Endodermal cell (in vitro differentiated cells): ENCODE results near the gene KLHDC3. TPM values are rescaled to one million over a fixed set of nuclear protein-coding genes. Genes with fewer than 3 reads are reported as not detected.
"Not testable (repeated sequence)": the region's sequence is repeated elsewhere in the genome, so short reads cannot be mapped to it uniquely, and the experiment has no call there.

Experiments used
- DNase-seq: peaks from one replicate; pipeline ENCODE4 v3.0.0-alpha.2; 2017
- H3K27ac ChIP-seq: 2 replicates; pipeline ENCODE4 v1.5.1; 2013; ENCODE audit warnings: mild to moderate bottlenecking, low read depth, low read length, moderate library complexity
- H3K27me3 ChIP-seq: 2 replicates; pipeline ENCODE4 v1.6.1; 2013; ENCODE audit warnings: mild to moderate bottlenecking, low read length, moderate library complexity; ENCODE audit not compliant: insufficient read depth, control insufficient read depth, poor library complexity, severe bottlenecking
- H3K36me3 ChIP-seq: 2 replicates; pipeline ENCODE4 v1.7.0; 2013; ENCODE audit warnings: mild to moderate bottlenecking, low read length, moderate library complexity; ENCODE audit not compliant: control insufficient read depth, insufficient read depth
- H3K4me1 ChIP-seq: one replicate; pipeline ENCODE4 v1.7.0; 2013; ENCODE audit warnings: low read length; ENCODE audit not compliant: control insufficient read depth, insufficient read depth
- H3K4me3 ChIP-seq: 2 replicates; pipeline ENCODE4 v1.5.1; 2013; ENCODE audit warnings: mild to moderate bottlenecking, low read length, moderate library complexity
- H3K9ac ChIP-seq: 2 replicates; pipeline ENCODE4 v1.6.1; 2013; ENCODE audit warnings: mild to moderate bottlenecking, low read length, moderate library complexity; ENCODE audit not compliant: poor library complexity, severe bottlenecking; ENCODE audit errors: extremely low read depth
- H3K9me3 ChIP-seq: 2 replicates; pipeline ENCODE4 v1.6.1; 2013; ENCODE audit warnings: mild to moderate bottlenecking, low read length, moderate library complexity; ENCODE audit not compliant: control insufficient read depth
- H3K27ac Mint-ChIP-seq: 2 replicates; pipeline ENCODE4 v1.8.0; 2020; ENCODE audit warnings: mixed read lengths
- H3K27me3 Mint-ChIP-seq: 2 replicates; pipeline ENCODE4 v1.8.0; 2021; ENCODE audit warnings: mild to moderate bottlenecking, mixed read lengths; ENCODE audit not compliant: insufficient read depth
- H3K36me3 Mint-ChIP-seq: 2 replicates; pipeline ENCODE4 v1.8.0; 2020; ENCODE audit warnings: low read depth, mixed read lengths
- H3K4me1 Mint-ChIP-seq: 2 replicates; pipeline ENCODE4 v1.8.0; 2020; ENCODE audit warnings: mixed read lengths
- H3K4me3 Mint-ChIP-seq: 2 replicates; pipeline ENCODE4 v1.8.0; 2020; ENCODE audit warnings: mild to moderate bottlenecking, moderate library complexity, mixed read lengths
- H3K9me3 Mint-ChIP-seq: 2 replicates; pipeline ENCODE4 v1.8.0; 2020; ENCODE audit warnings: mild to moderate bottlenecking, mixed read lengths
- WGBS, 2 experiments: methylation state at CpG; one replicate each; pipeline versions ENCODE4 v1.1.5 to v1.1.7; 2013; ENCODE audit warnings: missing lambda C conversion rate in 2 of 2, mixed read lengths in 1 of 2; ENCODE audit not compliant: insufficient coverage in 1 of 2, insufficient read length in 1 of 2; 5-methylcytosine and 5-hydroxymethylcytosine counted together
- total RNA-seq, 2 donors: library from RNA; stranded (reverse); fragmentation: NEBNext Ultra II Directional in 1 of 2; extraction: Animal tissue kit (Norgen Biotek cat#: 25700) in 1 of 2; gene quantifications; 2 replicates in 1 of 2; 3 replicates in 1 of 2; pipeline ENCODE4 v1.2.1, GENCODE V29; 2021
- TF ChIP-seq, protein P1 (sequence below): fragments of 200-600 bp; sonication (generic); conservative IDR thresholded peaks from 2 replicates; pipeline ENCODE4 v1.5.0; 2021; ENCODE audit warnings: antibody characterized with exemption, mild to moderate bottlenecking

KLHDC3 gene
- total RNA-seq, 2 donors from 2014 or later = 124 to 135 TPM

DNA sequence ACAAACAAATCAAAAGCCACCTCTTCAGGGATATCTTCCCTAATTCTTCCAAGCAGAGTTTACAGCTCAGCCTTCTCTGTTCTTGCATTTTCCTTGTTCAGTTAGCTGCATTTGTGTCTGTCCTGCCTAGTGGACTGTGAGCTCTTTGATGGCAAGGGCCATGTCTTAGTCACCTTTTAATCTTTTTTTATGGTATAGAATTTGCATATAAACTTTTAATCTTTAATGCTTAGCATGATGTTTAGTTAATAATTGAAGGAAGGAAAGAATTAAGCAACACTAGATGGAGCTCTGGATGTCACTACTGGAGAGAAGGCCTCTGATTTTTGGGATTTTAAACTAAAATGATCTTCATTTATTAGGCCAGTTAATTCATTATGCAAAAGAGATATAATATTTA lies 17.5 kb upstream of the KLHDC3 start:
- Mint-ChIP-seq H3K4me3 (no peak overlapping the region), H3K4me1 (no peaks in the 10 kb centered on the region), H3K9me3 (no peaks in the 10 kb centered on the region), H3K36me3 (peaks cover 22% of the 10 kb centered on the region), H3K27me3 (no peaks in the 10 kb centered on the region), H3K27ac (no peak overlapping the region)
- H3K9ac ChIP-seq = no peak overlapping the region
- no peaks in the 10 kb centered on the region for H3K9me3 ChIP-seq
- DNase-seq = no peak
- TF ChIP-seq, protein P1, sequence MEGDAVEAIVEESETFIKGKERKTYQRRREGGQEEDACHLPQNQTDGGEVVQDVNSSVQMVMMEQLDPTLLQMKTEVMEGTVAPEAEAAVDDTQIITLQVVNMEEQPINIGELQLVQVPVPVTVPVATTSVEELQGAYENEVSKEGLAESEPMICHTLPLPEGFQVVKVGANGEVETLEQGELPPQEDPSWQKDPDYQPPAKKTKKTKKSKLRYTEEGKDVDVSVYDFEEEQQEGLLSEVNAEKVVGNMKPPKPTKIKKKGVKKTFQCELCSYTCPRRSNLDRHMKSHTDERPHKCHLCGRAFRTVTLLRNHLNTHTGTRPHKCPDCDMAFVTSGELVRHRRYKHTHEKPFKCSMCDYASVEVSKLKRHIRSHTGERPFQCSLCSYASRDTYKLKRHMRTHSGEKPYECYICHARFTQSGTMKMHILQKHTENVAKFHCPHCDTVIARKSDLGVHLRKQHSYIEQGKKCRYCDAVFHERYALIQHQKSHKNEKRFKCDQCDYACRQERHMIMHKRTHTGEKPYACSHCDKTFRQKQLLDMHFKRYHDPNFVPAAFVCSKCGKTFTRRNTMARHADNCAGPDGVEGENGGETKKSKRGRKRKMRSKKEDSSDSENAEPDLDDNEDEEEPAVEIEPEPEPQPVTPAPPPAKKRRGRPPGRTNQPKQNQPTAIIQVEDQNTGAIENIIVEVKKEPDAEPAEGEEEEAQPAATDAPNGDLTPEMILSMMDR = peak; percentile 18
- H3K27me3 ChIP-seq = no peaks in the 10 kb centered on the region
- peaks cover 9% of the 10 kb centered on the region for H3K36me3 ChIP-seq
- no peak overlapping the region for H3K4me3 ChIP-seq
- H3K4me1 ChIP-seq = no peaks in the 10 kb centered on the region
- H3K27ac ChIP-seq = no peak overlapping the region

DNA sequence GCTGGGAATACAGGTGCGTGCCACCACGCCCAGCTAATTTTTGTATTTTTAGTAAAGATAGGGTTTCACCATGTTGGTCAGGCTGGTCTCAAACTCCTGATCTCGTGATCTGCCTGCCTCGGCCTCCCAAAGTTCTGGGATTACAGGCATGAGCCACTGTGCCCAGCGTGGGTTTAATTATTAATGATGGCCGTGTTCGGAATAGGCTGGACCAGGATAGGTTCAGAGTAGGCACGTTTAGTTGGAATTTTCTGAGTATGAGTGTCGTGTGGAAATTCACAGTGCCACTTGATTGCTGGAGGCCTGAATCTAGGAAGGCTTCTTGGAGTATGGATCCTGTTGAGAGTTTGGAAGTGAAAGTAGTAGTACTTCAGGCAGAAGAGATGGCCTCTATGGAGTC lies 15.8 kb upstream of the KLHDC3 start:
- H3K9ac ChIP-seq, H3K4me1 ChIP-seq, DNase-seq, H3K9me3 Mint-ChIP-seq, H3K4me3 ChIP-seq, H3K27ac Mint-ChIP-seq, H3K9me3 ChIP-seq, H3K27me3 ChIP-seq, H3K4me1 Mint-ChIP-seq, H3K27ac ChIP-seq, H3K4me3 Mint-ChIP-seq, H3K36me3 ChIP-seq, H3K27me3 Mint-ChIP-seq: not testable (repeated sequence)
- H3K36me3 Mint-ChIP-seq = peaks cover 21% of the 10 kb centered on the region
- WGBS, 2 experiments = 90 to 94% methylated on average over 9 of the region's 9 CpGs

DNA sequence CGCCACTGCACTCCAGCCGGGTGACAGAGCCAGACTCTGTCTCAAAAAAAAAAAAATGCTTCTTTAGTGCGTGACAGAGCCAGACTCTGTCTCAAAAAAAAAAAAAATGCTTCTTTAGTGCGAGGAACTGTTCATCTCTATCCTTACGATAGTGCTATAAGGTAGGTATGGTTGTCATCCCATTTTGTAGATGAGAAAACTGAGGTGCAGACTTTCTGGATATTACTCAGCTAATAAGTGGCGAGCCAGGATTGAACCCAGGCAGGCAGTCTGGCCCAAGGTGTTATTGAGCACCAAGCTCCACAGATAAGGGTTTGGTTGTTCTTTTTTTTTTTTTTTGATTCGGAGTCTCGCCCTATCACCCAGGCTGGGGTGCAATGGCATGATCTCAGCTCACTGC lies 12.2 kb upstream of the KLHDC3 start:
- Histone ChIP-seq H3K9me3 (no peaks in the 10 kb centered on the region), H3K4me3 (no peak overlapping the region), H3K27me3 (no peaks in the 10 kb centered on the region), H3K27ac (no peak overlapping the region), H3K4me1 (no peaks in the 10 kb centered on the region), H3K9ac (no peak overlapping the region), H3K36me3 (peaks cover 9% of the 10 kb centered on the region)
- DNase-seq = no peak
- TF ChIP-seq, protein P1 = no peak
- no peaks in the 10 kb centered on the region for H3K27me3 Mint-ChIP-seq
- no peak overlapping the region for H3K4me3 Mint-ChIP-seq
- no peaks in the 10 kb centered on the region for H3K4me1 Mint-ChIP-seq
- WGBS, 2 experiments = 93 to 95% methylated on average over 4 to 8 of the region's 8 CpGs
- H3K27ac Mint-ChIP-seq = no peak overlapping the region
- H3K9me3 Mint-ChIP-seq = no peaks in the 10 kb centered on the region
- H3K36me3 Mint-ChIP-seq = peaks cover 25% of the 10 kb centered on the region

DNA sequence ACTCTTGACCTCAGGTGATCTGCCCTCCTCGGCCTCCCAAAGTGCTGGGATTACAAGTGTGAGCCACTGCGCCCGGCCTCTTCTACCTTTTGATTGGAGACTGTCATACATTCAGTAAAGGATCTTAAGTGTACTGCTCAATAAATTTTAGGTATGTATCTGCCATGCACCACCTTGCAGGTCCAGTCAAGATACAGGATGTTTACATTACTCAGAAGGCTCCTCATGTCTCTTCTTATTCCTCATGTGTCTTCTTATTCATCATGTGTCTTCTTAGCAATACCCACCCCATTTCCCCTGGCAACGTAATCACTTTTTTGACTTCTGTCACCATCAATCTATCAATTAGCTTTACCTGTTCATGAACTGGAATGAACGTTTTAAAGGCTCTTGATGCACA lies 8.2 kb upstream of the KLHDC3 start:
- peaks cover 49% of the 10 kb centered on the region for H3K36me3 ChIP-seq
- no peak overlapping the region for H3K4me3 ChIP-seq
- H3K27ac ChIP-seq = no peak overlapping the region
- H3K4me1 ChIP-seq = no peaks in the 10 kb centered on the region
- no peak overlapping the region for H3K9ac ChIP-seq
- no peaks in the 10 kb centered on the region for H3K27me3 Mint-ChIP-seq
- H3K27me3 ChIP-seq = no peaks in the 10 kb centered on the region
- no peak overlapping the region for H3K27ac Mint-ChIP-seq
- H3K4me1 Mint-ChIP-seq = no peaks in the 10 kb centered on the region
- 93 to 100% methylated on average over 2 to 5 of the region's 5 CpGs for WGBS, 2 experiments
- TF ChIP-seq, protein P1 = no peak
- H3K36me3 Mint-ChIP-seq = peaks cover 57% of the 10 kb centered on the region
- H3K9me3 ChIP-seq = no peaks in the 10 kb centered on the region
- DNase-seq = no peak
- no peak overlapping the region for H3K4me3 Mint-ChIP-seq
- no peaks in the 10 kb centered on the region for H3K9me3 Mint-ChIP-seq
